ENCODE measurements around the gene NEGR1. TPM values are rescaled to one million over a fixed set of nuclear protein-coding genes. Genes with fewer than 3 reads are reported as not detected.

NEGR1 gene
- total RNA-seq, 1 donor from 2014 or later, result 0.58 TPM

DNA sequence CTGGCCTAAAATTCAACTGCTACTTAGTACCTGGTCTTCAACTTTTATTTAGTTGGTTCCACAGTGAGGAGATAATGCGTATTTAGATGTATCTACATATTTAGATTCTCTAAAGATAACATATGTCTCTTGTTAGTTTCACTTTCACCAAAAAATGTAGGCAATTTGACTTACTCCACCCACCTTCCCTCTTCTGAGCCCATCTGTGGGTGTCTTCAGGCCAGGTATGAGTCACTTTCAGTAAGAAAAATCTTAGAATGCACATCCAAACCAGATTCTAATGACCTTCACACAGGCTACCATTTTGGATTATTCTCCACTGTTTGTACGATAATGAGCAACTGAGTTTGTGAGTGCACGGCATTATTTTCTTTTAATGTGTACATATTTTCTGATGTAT lies 501.7 kb downstream of the NEGR1 start:
- H3K36me3 Mint-ChIP-seq (ENCODE audit: low read depth), result no peaks in the 10 kb centered on the region
- H3K9me3 Mint-ChIP-seq, result no peaks in the 10 kb centered on the region
- no peak overlapping the region for H3K27ac Mint-ChIP-seq (ENCODE audit: unreplicated experiment)
- DNase-seq (ENCODE audit: low read depth, low spot score), result no peak
- TF ChIP-seq, protein P1, sequence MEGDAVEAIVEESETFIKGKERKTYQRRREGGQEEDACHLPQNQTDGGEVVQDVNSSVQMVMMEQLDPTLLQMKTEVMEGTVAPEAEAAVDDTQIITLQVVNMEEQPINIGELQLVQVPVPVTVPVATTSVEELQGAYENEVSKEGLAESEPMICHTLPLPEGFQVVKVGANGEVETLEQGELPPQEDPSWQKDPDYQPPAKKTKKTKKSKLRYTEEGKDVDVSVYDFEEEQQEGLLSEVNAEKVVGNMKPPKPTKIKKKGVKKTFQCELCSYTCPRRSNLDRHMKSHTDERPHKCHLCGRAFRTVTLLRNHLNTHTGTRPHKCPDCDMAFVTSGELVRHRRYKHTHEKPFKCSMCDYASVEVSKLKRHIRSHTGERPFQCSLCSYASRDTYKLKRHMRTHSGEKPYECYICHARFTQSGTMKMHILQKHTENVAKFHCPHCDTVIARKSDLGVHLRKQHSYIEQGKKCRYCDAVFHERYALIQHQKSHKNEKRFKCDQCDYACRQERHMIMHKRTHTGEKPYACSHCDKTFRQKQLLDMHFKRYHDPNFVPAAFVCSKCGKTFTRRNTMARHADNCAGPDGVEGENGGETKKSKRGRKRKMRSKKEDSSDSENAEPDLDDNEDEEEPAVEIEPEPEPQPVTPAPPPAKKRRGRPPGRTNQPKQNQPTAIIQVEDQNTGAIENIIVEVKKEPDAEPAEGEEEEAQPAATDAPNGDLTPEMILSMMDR (conservative IDR thresholded peaks at IDR 0.05), result no peak
- no peaks in the 10 kb centered on the region for H3K4me1 Mint-ChIP-seq
- no peaks in the 10 kb centered on the region for H3K27me3 Mint-ChIP-seq (ENCODE audit: low read depth)
- H3K4me3 Mint-ChIP-seq, result no peak overlapping the region

DNA sequence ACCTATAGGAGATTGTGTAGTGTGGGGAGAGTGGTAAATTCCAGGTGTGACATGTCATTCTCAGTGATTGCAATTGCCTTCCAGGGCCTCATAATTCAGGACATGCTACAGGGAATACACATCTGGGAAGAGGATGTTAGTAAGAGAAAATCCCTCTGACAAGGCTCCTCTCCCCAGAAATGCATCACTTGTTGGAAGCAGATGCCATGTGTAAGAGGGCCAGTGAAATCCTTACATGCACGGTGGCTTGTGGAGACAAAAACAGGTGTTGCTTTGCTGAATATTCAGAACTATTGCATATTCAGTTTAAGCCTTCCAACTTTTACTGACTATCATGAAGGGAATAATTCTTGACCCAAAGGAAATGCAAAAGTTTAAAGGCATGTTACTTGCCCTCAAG lies 503.4 kb downstream of the NEGR1 start:
- Mint-ChIP-seq H3K36me3 (ENCODE audit: low read depth) (no peaks in the 10 kb centered on the region), H3K4me1 (no peaks in the 10 kb centered on the region), H3K27me3 (ENCODE audit: low read depth) (no peaks in the 10 kb centered on the region), H3K4me3 (no peak overlapping the region), H3K9me3 (no peaks in the 10 kb centered on the region), H3K27ac (ENCODE audit: unreplicated experiment) (no peak overlapping the region)
- TF ChIP-seq, protein P1 (conservative IDR thresholded peaks at IDR 0.05), result no peak
- DNase-seq (ENCODE audit: low read depth, low spot score), result no peak

DNA sequence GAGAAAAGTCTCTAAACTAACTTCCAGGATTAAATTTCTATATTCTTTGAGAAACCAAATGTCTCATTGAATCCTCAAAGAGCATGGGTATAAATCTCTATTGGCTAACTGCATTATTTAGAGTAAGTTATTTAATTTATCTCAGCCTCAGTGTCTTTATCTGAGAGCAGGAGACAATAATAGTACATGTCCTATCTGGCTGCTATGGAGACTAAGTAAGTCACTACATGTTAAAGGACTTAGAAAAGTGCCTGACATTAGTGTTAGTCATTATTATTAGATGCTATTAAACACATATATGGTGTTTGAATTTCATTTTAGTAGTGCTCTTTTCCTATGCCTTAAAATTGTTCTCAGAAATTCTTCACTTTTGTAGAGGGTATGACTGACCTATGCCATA lies 505.2 kb downstream of the NEGR1 start:
- Mint-ChIP-seq H3K27ac (ENCODE audit: unreplicated experiment) (no peak overlapping the region), H3K4me3 (no peak overlapping the region), H3K36me3 (ENCODE audit: low read depth) (no peaks in the 10 kb centered on the region), H3K9me3 (no peaks in the 10 kb centered on the region), H3K27me3 (ENCODE audit: low read depth) (no peaks in the 10 kb centered on the region), H3K4me1 (no peaks in the 10 kb centered on the region)
- DNase-seq (ENCODE audit: low read depth, low spot score), result no peak
- TF ChIP-seq, protein P1 (conservative IDR thresholded peaks at IDR 0.05), result no peak

DNA sequence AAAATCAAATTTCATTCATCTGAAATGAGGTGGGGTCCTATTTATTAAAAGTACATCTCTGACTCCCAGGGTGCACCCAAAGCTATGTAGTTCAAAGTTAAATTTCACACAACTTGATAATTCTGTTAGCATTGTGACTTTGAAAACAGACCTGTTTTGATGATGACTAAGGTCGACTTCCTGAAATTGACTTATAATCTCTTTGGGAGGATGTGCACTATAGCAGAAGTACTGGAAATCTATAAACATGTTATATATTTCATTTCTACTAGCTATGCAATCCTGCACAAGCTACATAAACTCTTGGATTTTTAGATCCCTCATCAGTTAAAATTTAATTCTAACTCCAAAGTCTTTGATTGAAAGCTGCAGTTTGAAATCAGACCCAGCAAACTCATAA lies 507.6 kb downstream of the NEGR1 start:
- Mint-ChIP-seq H3K4me1 (no peaks in the 10 kb centered on the region), H3K27me3 (ENCODE audit: low read depth) (no peaks in the 10 kb centered on the region), H3K27ac (ENCODE audit: unreplicated experiment) (no peak overlapping the region), H3K4me3 (no peak overlapping the region), H3K36me3 (ENCODE audit: low read depth) (no peaks in the 10 kb centered on the region), H3K9me3 (peaks cover 6% of the 10 kb centered on the region)
- TF ChIP-seq, protein P1 (conservative IDR thresholded peaks at IDR 0.05), result no peak
- no peak for DNase-seq (ENCODE audit: low read depth, low spot score)

DNA sequence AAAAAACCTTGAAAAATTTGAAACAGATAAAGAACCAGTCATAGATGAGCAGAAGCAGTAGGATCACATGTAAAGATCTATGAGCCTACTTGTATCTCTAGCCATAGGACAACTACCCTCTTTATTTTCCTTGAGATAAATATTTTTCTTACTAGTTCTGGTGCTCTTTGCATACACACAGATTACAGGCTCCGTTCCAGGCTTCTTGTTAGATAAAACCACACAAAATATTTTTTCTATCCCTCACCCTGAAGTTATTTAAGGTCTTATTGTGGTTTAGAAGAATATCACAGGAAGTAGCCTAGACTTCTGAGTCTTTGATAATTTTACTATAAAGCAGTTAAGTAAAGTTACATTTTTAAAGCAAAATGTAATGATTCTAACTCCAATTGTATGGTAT lies 512.2 kb downstream of the NEGR1 start:
- no peaks in the 10 kb centered on the region for H3K27me3 Mint-ChIP-seq (ENCODE audit: low read depth)
- H3K4me1 Mint-ChIP-seq, result no peaks in the 10 kb centered on the region

More for the DNA sequence above, 512.2 kb downstream of the NEGR1 start:
- no peak for DNase-seq (ENCODE audit: low read depth, low spot score)
- TF ChIP-seq, protein P1 (conservative IDR thresholded peaks at IDR 0.05), result no peak
- H3K9me3 Mint-ChIP-seq, result peaks cover 15% of the 10 kb centered on the region
- no peak overlapping the region for H3K27ac Mint-ChIP-seq (ENCODE audit: unreplicated experiment)
- H3K4me3 Mint-ChIP-seq, result no peak overlapping the region
- no peaks in the 10 kb centered on the region for H3K36me3 Mint-ChIP-seq (ENCODE audit: low read depth)
